ENCODE data around the gene SAP30BP. TPM values are rescaled to one million over a fixed set of nuclear protein-coding genes. Genes with fewer than 3 reads are reported as not detected.
A peak's percentile ranks its signal among the peaks of the same experiment; 100 is the strongest.

SAP30BP gene
- total RNA-seq, 1 experiment from 2014 or later: 126 TPM

DNA sequence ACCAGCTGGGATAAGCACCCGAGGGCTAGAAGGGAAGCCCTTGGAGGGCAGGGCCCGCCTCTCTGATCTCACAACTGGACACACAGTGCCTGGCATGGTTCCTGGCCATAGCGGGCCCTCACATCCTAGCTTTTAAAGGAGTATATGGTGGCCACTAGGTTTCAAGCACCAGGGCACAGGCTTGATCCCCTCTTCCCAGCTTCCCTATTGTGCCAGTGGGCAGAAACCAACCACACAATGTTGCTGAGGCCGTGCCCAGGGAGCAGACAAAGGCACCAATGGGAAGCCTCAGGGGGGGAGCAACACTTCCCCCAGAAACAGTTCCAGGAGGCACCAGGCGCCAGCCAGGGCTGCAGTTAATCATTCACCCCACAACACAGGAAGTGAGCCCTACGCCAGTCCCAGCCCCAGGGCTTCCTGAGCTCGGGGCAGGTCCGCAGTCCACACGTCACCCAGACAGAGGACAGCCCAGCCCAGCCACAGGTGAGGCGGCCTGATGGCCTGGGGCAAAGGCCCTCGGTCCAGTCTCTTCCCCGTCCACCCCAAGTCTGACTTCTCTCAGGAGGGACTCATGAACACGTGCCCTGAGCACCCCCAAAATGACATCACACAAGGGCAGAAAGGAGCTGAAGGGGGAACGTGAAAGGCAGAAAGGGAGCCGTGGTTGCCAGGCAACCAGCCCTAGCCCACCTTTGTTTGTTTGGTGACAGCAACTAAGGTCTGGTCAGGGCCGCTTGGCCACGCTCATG, 21.1 kb upstream of the SAP30BP start:
- peak in 1 of 2 experiments; percentile 2 for TF ChIP-seq CTCF (IDR thresholded peaks at IDR 0.05; ENCODE audit: insufficient read depth in 1 of 2, low read depth in 1 of 2, low read length in 1 of 2, severe bottlenecking in 1 of 2, unreplicated experiment in 1 of 2)
- peak overlapping the region; percentile 96 for H3K27ac Mint-ChIP-seq (ENCODE audit: unreplicated experiment)
- DNase-seq: peak; percentile 96 to 97
- BruUV-seq (replicated peaks): no TSS peak
- POLR2A ChIA-PET: interaction anchor here (0.5 to 3.4 kb wide), 9 partner anchors 8 to 190 kb away, joined by 3 to 17 read pairs (median 6); partner anchors contain the start of genes RECQL5, SAP30BP, SMIM5 and TMEM94
- no peaks in the 10 kb centered on the region for H3K27me3 Mint-ChIP-seq (ENCODE audit: insufficient read depth, unreplicated experiment)
- Histone ChIP-seq H3K4me3 (ENCODE audit: low read depth, low read length) (0 out of 2 replicates have a peak overlapping the region, but pooled peaks have one; percentile 5), H3K4me1 (peaks cover 48% of the 10 kb centered on the region), H3K36me3 (ENCODE audit: control insufficient read depth, insufficient read depth, low read length) (no peaks in the 10 kb centered on the region; the same call in none of the 2 replicates), H3K9me3 (no peaks in the 10 kb centered on the region), H3K27me3 (replicated peaks; ENCODE audit: control insufficient read depth, insufficient read depth, low read length) (no peaks in the 10 kb centered on the region)
- no peaks in the 10 kb centered on the region for H3K9me3 Mint-ChIP-seq (ENCODE audit: unreplicated experiment)
- CTCF ChIA-PET: interaction anchor here (0.5 to 6.9 kb wide), 18 partner anchors 8 to 895 kb away, joined by 3 to 115 read pairs (median 4); partner anchors contain the start of genes GALK1, MIF4GD, RECQL5 and SMIM5
- H3K4me1 Mint-ChIP-seq (ENCODE audit: low read depth, unreplicated experiment): peaks cover 23% of the 10 kb centered on the region
- H3K4me3 Mint-ChIP-seq (ENCODE audit: unreplicated experiment): peak overlapping the region; percentile 43
- peaks cover 36% of the 10 kb centered on the region for H3K36me3 Mint-ChIP-seq (ENCODE audit: insufficient read depth, unreplicated experiment)
- intact Hi-C loops (cut with micrococcal nuclease; ENCODE audit: unreplicated experiment): loop anchor here (2.0 kb wide), 2 partner anchors 13 to 75 kb away; partner anchors contain the start of genes ITGB4 and SMIM5

- Histone ChIP-seq H3K4me3 (ENCODE audit: low read depth, low read length) (0 out of 2 replicates have a peak overlapping the region, but pooled peaks have one; percentile 5), H3K4me1 (peaks cover 48% of the 10 kb centered on the region), H3K27me3 (replicated peaks; ENCODE audit: control insufficient read depth, insufficient read depth, low read length) (no peaks in the 10 kb centered on the region), H3K36me3 (ENCODE audit: control insufficient read depth, insufficient read depth, low read length) (no peaks in the 10 kb centered on the region; the same call in none of the 2 replicates), H3K9me3 (no peaks in the 10 kb centered on the region)
- Mint-ChIP-seq H3K4me3 (ENCODE audit: unreplicated experiment) (peak overlapping the region; percentile 43), H3K27me3 (ENCODE audit: insufficient read depth, unreplicated experiment) (no peaks in the 10 kb centered on the region), H3K27ac (ENCODE audit: unreplicated experiment) (peak overlapping the region; percentile 96), H3K4me1 (ENCODE audit: low read depth, unreplicated experiment) (peaks cover 23% of the 10 kb centered on the region), H3K36me3 (ENCODE audit: insufficient read depth, unreplicated experiment) (peaks cover 41% of the 10 kb centered on the region), H3K9me3 (ENCODE audit: unreplicated experiment) (no peaks in the 10 kb centered on the region)
- no peak for DNase-seq
- intact Hi-C loops (cut with micrococcal nuclease; ENCODE audit: unreplicated experiment): loop anchor here (2.0 kb wide), 2 partner anchors 14 to 74 kb away; partner anchors contain the start of genes ITGB4 and SMIM5
- POLR2A ChIA-PET: interaction anchor here (0.5 to 3.4 kb wide), 10 partner anchors 8 to 209 kb away, joined by 3 to 17 read pairs (median 4); partner anchors contain the start of genes LLGL2, RECQL5, SAP30BP and SMIM5
- TF ChIP-seq CTCF (IDR thresholded peaks at IDR 0.05; ENCODE audit: insufficient read depth in 1 of 2, low read depth in 1 of 2, low read length in 1 of 2, severe bottlenecking in 1 of 2, unreplicated experiment in 1 of 2): no peak
- CTCF ChIA-PET: interaction anchor here (0.5 to 6.9 kb wide), 13 partner anchors 8 to 894 kb away, joined by 3 to 115 read pairs (median 5); partner anchors contain the start of genes GALK1, MIF4GD, RECQL5 and SMIM5
- BruUV-seq (replicated peaks): TSS peak; percentile 87
Measured at GRCh38 chr17:75646638-75646992, 20.5 kb upstream of the SAP30BP start.

GRCh38 chr17:75647061-75647460, 20.1 kb upstream of the SAP30BP start:
- TF ChIP-seq CTCF (IDR thresholded peaks at IDR 0.05; ENCODE audit: insufficient read depth in 1 of 2, low read depth in 1 of 2, low read length in 1 of 2, severe bottlenecking in 1 of 2, unreplicated experiment in 1 of 2): no peak
- intact Hi-C loops (cut with micrococcal nuclease; ENCODE audit: unreplicated experiment): loop anchor here (2.0 kb wide), 2 partner anchors 14 to 74 kb away; partner anchors contain the start of genes ITGB4 and SMIM5
- ChIA-PET CTCF (interaction anchor here (1.2 to 6.9 kb wide), 3 partner anchors 10 to 46 kb away, joined by 5 to 115 read pairs (median 5); partner anchors contain the start of gene SMIM5), POLR2A (interaction anchor here (0.5 to 3.4 kb wide), 3 partner anchors 20 to 208 kb away, joined by 3 to 15 read pairs (median 4); partner anchors contain the start of genes LLGL2, RECQL5, SAP30BP and WBP2)
- H3K4me1 Mint-ChIP-seq (ENCODE audit: low read depth, unreplicated experiment): peaks cover 23% of the 10 kb centered on the region
- H3K9me3 Mint-ChIP-seq (ENCODE audit: unreplicated experiment): no peaks in the 10 kb centered on the region
- no peaks in the 10 kb centered on the region; the same call in none of the 2 replicates for H3K36me3 ChIP-seq (ENCODE audit: control insufficient read depth, insufficient read depth, low read length)
- H3K9me3 ChIP-seq: no peaks in the 10 kb centered on the region
- BruUV-seq (replicated peaks): no TSS peak
- H3K4me1 ChIP-seq: peaks cover 46% of the 10 kb centered on the region
- H3K4me3 ChIP-seq (ENCODE audit: low read depth, low read length): no peak overlapping the region
- peak overlapping the region; percentile 43 for H3K4me3 Mint-ChIP-seq (ENCODE audit: unreplicated experiment)
- H3K27me3 ChIP-seq (replicated peaks; ENCODE audit: control insufficient read depth, insufficient read depth, low read length): no peaks in the 10 kb centered on the region
- H3K36me3 Mint-ChIP-seq (ENCODE audit: insufficient read depth, unreplicated experiment): peaks cover 45% of the 10 kb centered on the region
- no peaks in the 10 kb centered on the region for H3K27me3 Mint-ChIP-seq (ENCODE audit: insufficient read depth, unreplicated experiment)
- H3K27ac Mint-ChIP-seq (ENCODE audit: unreplicated experiment): peak overlapping the region; percentile 96
- no peak for DNase-seq

Measured in Caco-2 (cell line).